Right ventricle myocardium superior (tissue), 1 donor: Measurements from ENCODE around the gene ST8SIA6. TPM values are rescaled to one million over a fixed set of nuclear protein-coding genes. Genes with fewer than 3 reads are reported as not detected.
"Not testable (repeated sequence)": the region's sequence is repeated elsewhere in the genome, so short reads cannot be mapped to it uniquely, and the experiment has no call there.

Source experiments
- ATAC-seq: fragments of 200-7000 bp; cut with Tn5 transposase; one replicate; pipeline ENCODE4 v1.9.1; 2020; ENCODE audit warnings: mild to moderate bottlenecking; ENCODE audit not compliant: poor library complexity
- DNase-seq: peaks from one replicate; pipeline ENCODE4 v3.0.0-alpha.2; 2020
- intact Hi-C: fragments of 100-400 bp; cut with DNase I; formaldehyde crosslinking; loops from one replicate; pipeline ENCODE4 v1.11.2; 2022
- total RNA-seq: library from RNA; stranded (reverse); fragmentation: NEBNext Ultra II Directional; extraction: Animal tissue kit (Norgen Biotek cat#: 25700); gene quantifications from one replicate; pipeline ENCODE4 v1.2.1, GENCODE V29; 2021
- donor health status: DM: no; HTN: yes; CAD: no; lungs with severe emphysema.

Gene ST8SIA6
- total RNA-seq, 1 donor from 2014 or later, result 6.3 TPM

- ATAC-seq (no peak), DNase-seq (no peak)
- intact Hi-C loops, result no loop called here
These were observed 87.7 kb downstream of the ST8SIA6 start for GRCh38 chr10:17366705-17367104.

DNA sequence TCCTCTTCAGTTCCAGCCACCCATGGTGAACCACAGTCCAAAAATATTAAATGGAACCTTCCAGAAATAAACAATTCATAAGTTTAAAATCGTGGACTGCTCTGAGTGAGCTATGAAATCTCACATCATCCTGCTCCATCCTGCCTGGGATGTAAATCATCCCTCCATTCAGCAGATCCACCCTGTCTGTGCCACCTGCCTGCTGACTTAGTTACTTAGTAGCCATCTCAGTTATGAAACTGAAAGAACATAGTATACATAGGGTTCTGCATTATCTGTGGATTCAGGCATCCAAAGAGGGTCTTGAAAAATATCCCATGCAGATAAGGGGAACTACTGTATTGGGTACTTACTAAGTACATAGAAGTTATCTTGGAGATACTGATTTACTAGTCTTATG is 89.0 kb downstream of the ST8SIA6 start:
- DNase-seq (no peak), ATAC-seq (no peak)
- intact Hi-C loops, result no loop called here

DNA sequence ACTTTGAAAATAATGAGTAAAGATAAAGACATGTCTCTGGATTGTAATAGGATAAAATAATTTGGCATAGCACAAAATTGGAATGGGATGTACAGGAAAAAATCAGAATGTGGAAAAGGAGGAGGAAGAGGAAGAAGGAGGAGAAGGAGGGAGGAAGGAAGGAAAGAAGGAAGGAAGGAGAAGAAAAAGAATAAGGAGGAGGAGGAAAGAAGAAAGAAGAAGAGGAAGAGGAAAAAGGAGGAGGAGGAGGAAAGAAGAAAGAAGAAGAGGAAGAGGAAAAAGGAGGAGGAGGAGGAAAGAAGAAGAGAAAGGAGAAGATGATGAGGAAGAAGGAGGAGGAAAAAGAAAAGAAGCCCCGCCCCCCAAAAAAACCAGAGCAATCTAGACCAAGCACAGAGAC is 95.9 kb downstream of the ST8SIA6 start:
- intact Hi-C loops, result no loop called here
- no peak for DNase-seq
- no peak for ATAC-seq

- DNase-seq, result no peak
- no peak for ATAC-seq
- intact Hi-C loops, result no loop called here
These were observed 96.6 kb downstream of the ST8SIA6 start for GRCh38 chr10:17357781-17358180.

DNA sequence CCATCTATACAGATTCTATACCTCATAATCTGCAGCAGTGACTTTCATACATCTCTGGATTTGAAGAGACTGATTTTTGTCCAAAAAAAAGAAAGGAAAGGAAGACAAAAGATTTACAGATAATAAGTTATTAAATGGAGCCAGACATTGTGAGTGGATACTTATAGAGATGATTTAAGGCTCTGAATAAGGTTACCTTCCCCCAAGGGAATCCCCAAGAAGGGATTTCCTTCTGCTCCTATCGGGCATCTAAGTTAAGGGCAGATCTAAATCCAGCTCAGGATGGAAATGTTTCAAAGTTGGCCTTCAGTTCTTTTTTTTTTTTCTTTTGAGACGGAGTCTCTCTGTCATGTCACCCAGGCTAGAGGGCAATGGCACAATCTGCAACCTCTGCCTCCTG is 97.6 kb downstream of the ST8SIA6 start:
- intact Hi-C loops, result no loop called here
- ATAC-seq, result no peak
- no peak for DNase-seq

GRCh38 chr10:17354781-17355180 is 99.6 kb downstream of the ST8SIA6 start:
- no peak for DNase-seq
- ATAC-seq, result no peak
- intact Hi-C loops, result no loop called here

DNA sequence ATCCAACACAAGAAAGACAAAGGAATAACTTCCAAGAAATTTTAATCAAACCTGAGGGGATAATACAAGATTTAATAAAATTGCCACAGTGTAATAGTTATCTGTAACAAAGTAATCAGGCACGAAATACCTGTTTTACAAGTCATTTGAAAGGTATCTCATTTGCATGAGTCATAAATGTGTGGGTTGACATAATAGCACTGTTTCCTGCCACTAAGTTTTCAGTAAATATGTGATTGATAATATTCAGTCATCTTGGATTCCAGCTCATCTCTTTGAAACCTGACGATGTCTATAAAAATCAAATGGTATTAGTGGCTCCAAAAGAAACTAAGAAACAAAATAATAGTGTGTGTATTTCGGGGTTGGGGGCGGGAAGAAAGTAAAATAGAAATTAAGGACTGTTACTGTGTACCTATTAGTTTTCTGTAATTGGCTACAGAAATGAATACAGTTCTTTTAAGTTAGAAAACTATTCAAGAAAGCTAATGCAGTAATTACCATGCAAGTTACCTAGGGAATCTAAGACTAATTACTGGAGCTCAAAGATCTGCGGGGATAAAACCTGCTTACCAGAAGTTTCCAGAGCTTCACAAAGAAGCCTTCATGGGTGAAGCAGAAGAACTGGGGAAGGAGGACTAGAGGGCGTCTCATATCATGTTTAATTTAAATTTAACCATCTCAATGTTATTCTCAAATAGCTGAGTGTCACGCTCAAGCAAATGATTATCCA is 100.7 kb downstream of the ST8SIA6 start:
- intact Hi-C loops, result no loop called here
- no peak for ATAC-seq
- no peak for DNase-seq

DNA sequence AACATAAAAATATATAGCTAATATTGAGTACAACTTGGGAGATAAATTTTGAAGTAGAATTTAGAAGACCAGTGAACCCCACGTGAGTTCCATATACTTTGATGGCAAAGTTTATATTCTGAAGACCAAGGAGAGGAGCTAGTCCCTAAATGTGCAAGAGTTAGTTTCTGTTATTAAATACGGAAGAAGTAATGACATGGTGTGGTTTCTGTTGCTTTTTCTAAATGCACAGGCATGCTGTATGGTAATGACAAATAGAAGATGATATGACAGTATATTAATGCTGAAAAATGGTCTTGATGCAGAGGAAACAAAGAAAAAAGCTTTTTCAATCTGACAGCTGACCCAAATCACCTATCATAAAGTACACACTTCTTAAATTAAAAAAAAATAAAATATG is 101.8 kb downstream of the ST8SIA6 start:
- ATAC-seq (no peak), DNase-seq (no peak)
- intact Hi-C loops, result no loop called here

DNA sequence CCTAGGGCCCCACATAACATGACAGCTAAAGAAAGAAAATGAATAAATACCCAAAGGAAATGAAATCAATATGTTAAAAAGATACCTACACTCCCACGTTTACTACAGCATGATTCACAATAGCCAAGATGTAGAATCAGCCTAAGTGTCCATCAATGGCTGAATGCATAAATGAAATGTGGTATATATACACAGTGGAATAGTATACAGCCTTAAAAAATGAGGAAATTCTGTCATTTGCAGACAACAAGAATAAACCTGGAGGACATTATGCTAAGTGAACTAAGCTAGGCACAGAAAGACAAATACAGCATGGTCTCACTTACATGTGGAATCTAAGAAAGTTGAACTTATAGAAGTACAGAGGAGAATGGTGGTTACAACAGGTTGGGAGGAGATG is 102.9 kb downstream of the ST8SIA6 start:
- intact Hi-C loops, result no loop called here
- no peak for ATAC-seq

GRCh38 chr10:17349717-17350116 is 104.7 kb downstream of the ST8SIA6 start:
- intact Hi-C loops, result no loop called here
- ATAC-seq (no peak), DNase-seq (no peak)

More for the DNA sequence above, 102.9 kb downstream of the ST8SIA6 start:
- no peak for DNase-seq

GRCh38 chr10:17348501-17349349 is 105.7 kb downstream of the ST8SIA6 start:
- intact Hi-C loops, result no loop called here
- peak; percentile 79 for ATAC-seq
- DNase-seq, result peak; percentile 68

DNA sequence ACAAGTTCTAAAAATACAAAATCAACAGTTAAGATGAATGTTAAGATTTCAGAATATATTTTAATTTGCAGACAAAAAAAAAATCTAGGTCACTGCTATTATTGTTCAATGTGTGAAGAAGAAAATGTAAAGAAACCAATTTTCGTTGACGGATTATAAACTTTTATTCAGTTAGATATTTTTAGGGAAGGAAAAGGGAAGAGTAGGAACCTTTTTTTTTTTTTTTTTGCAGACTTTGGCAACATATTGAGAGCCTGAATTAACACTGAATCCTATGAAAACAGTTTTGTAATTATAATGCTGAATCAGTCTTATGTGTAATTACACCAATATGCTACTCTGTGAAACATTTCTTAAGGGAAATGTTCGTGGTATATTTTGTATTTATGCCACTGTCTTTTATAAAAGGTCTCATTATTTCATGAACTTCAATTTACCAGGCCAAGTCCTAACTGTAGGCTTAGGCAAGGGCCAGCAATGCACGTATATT is 106.3 kb downstream of the ST8SIA6 start:
- ATAC-seq (peak; percentile 10), DNase-seq (no peak)
- intact Hi-C loops, result no loop called here

GRCh38 chr10:17344206-17344605 is 110.2 kb downstream of the ST8SIA6 start:
- no peak for DNase-seq
- intact Hi-C loops, result no loop called here
- ATAC-seq, result no peak

DNA sequence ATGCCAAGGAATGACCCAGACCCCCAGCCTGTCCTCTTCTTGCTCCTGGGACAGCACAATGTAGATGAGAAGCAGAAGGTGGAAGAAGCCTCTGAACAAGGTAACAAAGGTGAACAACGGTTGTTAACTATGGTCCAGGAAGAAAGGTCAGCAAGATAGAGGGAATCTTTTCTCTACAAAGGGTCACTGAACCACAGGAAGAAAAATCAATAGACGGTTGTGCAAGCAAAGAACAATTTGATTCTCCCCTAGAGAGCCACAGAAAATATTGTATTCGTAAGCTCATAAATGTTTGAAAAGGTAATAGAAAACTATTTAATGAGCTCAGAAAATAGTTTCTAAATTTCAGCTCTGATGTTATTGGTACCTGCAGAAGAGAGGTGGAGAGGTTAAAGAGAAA is 111.3 kb downstream of the ST8SIA6 start:
- intact Hi-C loops, result no loop called here
- ATAC-seq, result no peak
- no peak for DNase-seq

GRCh38 chr10:17340144-17340829 is 114.1 kb downstream of the ST8SIA6 start:
- intact Hi-C loops, result no loop called here
- ATAC-seq, result no peak
- no peak for DNase-seq

DNA sequence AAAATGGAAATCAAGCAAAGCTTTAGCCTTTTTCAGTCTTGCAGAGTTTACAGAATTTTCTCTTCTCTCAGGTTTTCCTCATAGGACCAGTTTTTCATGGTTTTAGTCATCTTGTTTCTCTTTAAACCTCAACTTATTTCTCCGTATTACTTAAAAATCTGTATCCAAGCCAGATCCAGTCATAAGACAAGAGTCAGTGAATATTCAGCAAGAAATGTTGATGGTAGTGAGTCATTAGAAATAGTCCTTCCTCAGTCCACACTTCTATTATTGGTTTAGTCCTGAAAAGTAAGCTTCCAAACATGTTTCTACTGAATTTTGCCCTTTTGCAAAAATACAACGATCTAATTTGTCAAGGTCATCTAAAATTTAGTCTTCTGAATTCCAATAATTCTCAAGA is 119.3 kb downstream of the ST8SIA6 start:
- DNase-seq (no peak), ATAC-seq (no peak)
- intact Hi-C loops, result no loop called here

- intact Hi-C loops, result no loop called here
- no peak for DNase-seq
- ATAC-seq, result no peak
These were observed 123.9 kb downstream of the ST8SIA6 start for GRCh38 chr10:17330501-17330900.

DNA sequence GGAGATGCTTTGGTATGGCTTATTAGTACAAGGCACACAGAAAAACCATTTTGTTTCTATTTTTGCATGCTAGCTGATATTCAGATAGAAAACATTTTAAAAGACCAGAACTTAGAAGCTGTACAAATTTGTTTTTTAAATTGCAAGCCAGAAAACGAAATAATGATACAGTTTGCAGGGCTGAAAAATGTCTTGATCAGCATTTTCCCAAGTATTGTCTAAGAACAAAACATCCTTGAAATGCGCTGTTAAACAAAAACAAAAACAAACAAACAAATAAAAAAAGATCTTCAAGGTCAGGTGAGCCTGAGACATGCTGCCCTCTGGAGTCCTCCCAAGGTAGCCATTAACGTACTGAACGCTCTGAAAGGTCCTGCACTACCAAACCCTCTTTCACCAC is 128.0 kb downstream of the ST8SIA6 start:
- no peak for DNase-seq
- intact Hi-C loops, result no loop called here
- no peak for ATAC-seq

- intact Hi-C loops, ATAC-seq, DNase-seq: not testable (repeated sequence)
These were observed 132.4 kb downstream of the ST8SIA6 start for GRCh38 chr10:17321957-17322356.
